22Rv1 (cell line): ENCODE results near the gene DEAF1.

ENCODE experiments used
- ZFX ChIP-seq: fragments of 450-650 bp; IDR thresholded peaks from 2 replicates; pipeline ENCODE4 v1.6.1; 2017; ENCODE audit warnings: antibody characterized with exemption, borderline replicate concordance
- TF ChIP-seq, protein P1 (sequence below): fragments of 450-650 bp; IDR thresholded peaks from 2 replicates; pipeline ENCODE4 v1.5.1; 2017; ENCODE audit warnings: mild to moderate bottlenecking

DNA sequence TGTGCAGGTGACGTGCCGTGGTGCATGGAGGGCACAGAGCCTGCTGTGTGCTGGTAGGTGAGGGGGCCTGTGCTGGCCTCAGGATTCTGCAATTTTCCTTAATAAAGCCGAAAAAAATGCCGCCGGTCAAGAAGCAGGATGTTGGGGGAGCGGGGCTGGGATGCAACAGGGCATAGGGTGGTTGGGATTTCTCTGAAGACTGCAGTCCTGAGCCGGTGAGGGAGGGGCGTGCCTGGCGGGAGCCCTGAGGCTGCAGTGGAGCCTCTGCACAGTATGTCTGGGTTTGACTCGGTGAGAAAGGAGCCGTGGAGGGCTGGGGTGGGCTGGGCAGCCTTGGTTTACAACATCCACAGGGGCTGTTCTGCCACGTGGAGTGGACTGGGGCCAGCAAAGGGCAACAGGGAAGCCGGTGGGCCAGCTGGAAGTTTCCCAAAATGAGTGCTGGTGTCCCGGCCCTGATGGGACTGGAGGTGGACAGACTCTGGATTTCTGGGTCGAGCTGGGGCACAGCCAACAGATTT lies 71.6 kb downstream of the DEAF1 start:
- TF ChIP-seq, protein P1, sequence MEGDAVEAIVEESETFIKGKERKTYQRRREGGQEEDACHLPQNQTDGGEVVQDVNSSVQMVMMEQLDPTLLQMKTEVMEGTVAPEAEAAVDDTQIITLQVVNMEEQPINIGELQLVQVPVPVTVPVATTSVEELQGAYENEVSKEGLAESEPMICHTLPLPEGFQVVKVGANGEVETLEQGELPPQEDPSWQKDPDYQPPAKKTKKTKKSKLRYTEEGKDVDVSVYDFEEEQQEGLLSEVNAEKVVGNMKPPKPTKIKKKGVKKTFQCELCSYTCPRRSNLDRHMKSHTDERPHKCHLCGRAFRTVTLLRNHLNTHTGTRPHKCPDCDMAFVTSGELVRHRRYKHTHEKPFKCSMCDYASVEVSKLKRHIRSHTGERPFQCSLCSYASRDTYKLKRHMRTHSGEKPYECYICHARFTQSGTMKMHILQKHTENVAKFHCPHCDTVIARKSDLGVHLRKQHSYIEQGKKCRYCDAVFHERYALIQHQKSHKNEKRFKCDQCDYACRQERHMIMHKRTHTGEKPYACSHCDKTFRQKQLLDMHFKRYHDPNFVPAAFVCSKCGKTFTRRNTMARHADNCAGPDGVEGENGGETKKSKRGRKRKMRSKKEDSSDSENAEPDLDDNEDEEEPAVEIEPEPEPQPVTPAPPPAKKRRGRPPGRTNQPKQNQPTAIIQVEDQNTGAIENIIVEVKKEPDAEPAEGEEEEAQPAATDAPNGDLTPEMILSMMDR, result no peak
- no peak for TF ChIP-seq ZFX
